Right cardiac atrium (tissue), 5 donors: Measurements from ENCODE around the gene DGCR2. TPM values are rescaled to one million over a fixed set of nuclear protein-coding genes. Genes with fewer than 3 reads are reported as not detected.
"Not testable (repeated sequence)": the region's sequence is repeated elsewhere in the genome, so short reads cannot be mapped to it uniquely, and the experiment has no call there.

Experiments used
- ATAC-seq, 2 donors: fragments of 200-7000 bp; cut with Tn5 transposase; one replicate each; pipeline versions ENCODE4 v1.8.0 to v1.9.1; 2020; ENCODE audit warnings: moderate library complexity in 2 of 2, mild to moderate bottlenecking in 1 of 2
- DNase-seq, 3 donors: peaks; one replicate each; pipeline ENCODE4 v3.0.0-alpha.2; 2020
- H3K27ac ChIP-seq: one replicate; pipeline ENCODE4 v1.5.1; 2013; ENCODE audit warnings: mild to moderate bottlenecking, low read length, control low read depth, moderate library complexity
- H3K27me3 ChIP-seq: one replicate; pipeline ENCODE4 v1.6.1; 2013; ENCODE audit not compliant: control insufficient read depth, insufficient read depth
- H3K4me1 ChIP-seq: one replicate; pipeline ENCODE4 v1.6.1; 2013; ENCODE audit warnings: low read length; ENCODE audit not compliant: control insufficient read depth, insufficient read depth
- H3K4me3 ChIP-seq: one replicate; pipeline ENCODE4 v1.5.1; 2013; ENCODE audit warnings: low read length, control low read depth
- H3K9me3 ChIP-seq: one replicate; pipeline ENCODE4 v1.6.1; 2013; ENCODE audit warnings: low read length; ENCODE audit not compliant: control insufficient read depth
- WGBS: extraction: QIAGEN DNeasy Blood & Tissue Kit; methylation state at CpG from one replicate; pipeline ENCODE4 v1.1.7; 2013; 5-methylcytosine and 5-hydroxymethylcytosine counted together
- intact Hi-C, 4 donors: fragments of 100-400 bp; cut with DNase I; formaldehyde crosslinking; loops; one replicate each; pipeline versions ENCODE4 v1.11.0 to v1.14.0; 2022 to 2023
- polyA plus RNA-seq: library from polyadenylated mRNA; stranded (reverse); fragments of 200-250 nt; gene quantifications from one replicate; pipeline ENCODE4 v1.2.3, GENCODE V29; 2013
- total RNA-seq, 4 donors: library from RNA; stranded (reverse); fragmentation: NEBNext Ultra II Directional; extraction: Animal tissue kit (Norgen Biotek cat#: 25700); gene quantifications; one replicate each; pipeline ENCODE4 v1.2.1, GENCODE V29; 2021
- donor health status: healthy with polysubstance abuse.
- donor health status: DM: no; HTN: yes; CAD: no.
- donor health status: DM: no; HTN: no; CAD: no.
- donor health status: DM: no; HTN: yes; CAD: no; lungs with severe emphysema.
- donor health status: DM: yes; HTN: yes; CAD: no.

Gene DGCR2
- total and polyA plus RNA-seq, 5 donors, result 28.9 to 38.8 (median 34.9) TPM

GRCh38 chr22:19072853-19073252, 49.4 kb downstream of the DGCR2 start:
- H3K9me3 ChIP-seq, H3K4me1 ChIP-seq, H3K27me3 ChIP-seq, intact Hi-C loops, DNase-seq, ATAC-seq, H3K4me3 ChIP-seq, H3K27ac ChIP-seq: not testable (repeated sequence)

- Histone ChIP-seq H3K4me1 (no peaks in the 10 kb centered on the region), H3K4me3 (no peak overlapping the region), H3K27me3 (no peaks in the 10 kb centered on the region), H3K9me3 (no peaks in the 10 kb centered on the region), H3K27ac (no peak overlapping the region)
- intact Hi-C loops, result no loop called here
- no peak for DNase-seq
- ATAC-seq, result no peak
- WGBS, result 60% methylated on average over 5 of the region's 5 CpGs
These were observed 51.6 kb downstream of the DGCR2 start for GRCh38 chr22:19070397-19071169.

GRCh38 chr22:19069451-19069850, 52.8 kb downstream of the DGCR2 start:
- H3K4me3 ChIP-seq, result no peak overlapping the region
- DNase-seq, result no peak
- ATAC-seq, result no peak
- no peaks in the 10 kb centered on the region for H3K9me3 ChIP-seq
- no peaks in the 10 kb centered on the region for H3K27me3 ChIP-seq
- no peaks in the 10 kb centered on the region for H3K4me1 ChIP-seq
- 97% methylated on average over 3 of the region's 3 CpGs for WGBS
- intact Hi-C loops, result no loop called here
- no peak overlapping the region for H3K27ac ChIP-seq

- intact Hi-C loops, result no loop called here
- 93% methylated on average over 5 of the region's 5 CpGs for WGBS
- Histone ChIP-seq H3K4me1 (no peaks in the 10 kb centered on the region), H3K27ac (no peak overlapping the region), H3K9me3 (no peaks in the 10 kb centered on the region), H3K27me3 (no peaks in the 10 kb centered on the region), H3K4me3 (no peak overlapping the region)
- DNase-seq (no peak), ATAC-seq (no peak)
These were observed 53.4 kb downstream of the DGCR2 start for GRCh38 chr22:19068784-19069271.

GRCh38 chr22:19067696-19068348, 54.4 kb downstream of the DGCR2 start:
- 92% methylated on average over 21 of the region's 21 CpGs for WGBS
- H3K4me1 ChIP-seq, result no peaks in the 10 kb centered on the region
- H3K27ac ChIP-seq, result no peak overlapping the region
- no peaks in the 10 kb centered on the region for H3K27me3 ChIP-seq
- no peak for DNase-seq
- ATAC-seq, result no peak
- no peaks in the 10 kb centered on the region for H3K9me3 ChIP-seq
- H3K4me3 ChIP-seq, result no peak overlapping the region
- intact Hi-C loops, result no loop called here

- Histone ChIP-seq H3K4me1 (no peaks in the 10 kb centered on the region), H3K27ac (no peak overlapping the region), H3K9me3 (no peaks in the 10 kb centered on the region), H3K4me3 (no peak overlapping the region), H3K27me3 (no peaks in the 10 kb centered on the region)
- DNase-seq (no peak), ATAC-seq (no peak)
- 95% methylated on average over 11 of the region's 11 CpGs for WGBS
- intact Hi-C loops, result no loop called here
These were observed 55.5 kb downstream of the DGCR2 start for GRCh38 chr22:19066531-19067271.

- Histone ChIP-seq H3K4me3 (no peak overlapping the region), H3K27ac (no peak overlapping the region), H3K4me1 (no peaks in the 10 kb centered on the region), H3K27me3 (no peaks in the 10 kb centered on the region), H3K9me3 (no peaks in the 10 kb centered on the region)
- 95% methylated on average over 5 of the region's 5 CpGs for WGBS
- intact Hi-C loops, result no loop called here
- DNase-seq, result no peak
- ATAC-seq, result no peak
These were observed 56.3 kb downstream of the DGCR2 start for GRCh38 chr22:19065929-19066328.

GRCh38 chr22:19065298-19065859, 56.8 kb downstream of the DGCR2 start:
- 90% methylated on average over 8 of the region's 8 CpGs for WGBS
- Histone ChIP-seq H3K4me1 (no peaks in the 10 kb centered on the region), H3K4me3 (no peak overlapping the region), H3K27ac (no peak overlapping the region), H3K9me3 (no peaks in the 10 kb centered on the region), H3K27me3 (no peaks in the 10 kb centered on the region)
- no peak for ATAC-seq
- no peak for DNase-seq
- intact Hi-C loops, result no loop called here

GRCh38 chr22:19064354-19065054, 57.7 kb downstream of the DGCR2 start:
- ATAC-seq (no peak), DNase-seq (no peak)
- Histone ChIP-seq H3K4me3 (no peak overlapping the region), H3K27ac (no peak overlapping the region), H3K4me1 (no peaks in the 10 kb centered on the region), H3K27me3 (no peaks in the 10 kb centered on the region), H3K9me3 (no peaks in the 10 kb centered on the region)
- 93% methylated on average over 19 of the region's 19 CpGs for WGBS
- intact Hi-C loops, result no loop called here

GRCh38 chr22:19063581-19064353, 58.4 kb downstream of the DGCR2 start:
- Histone ChIP-seq H3K27me3 (no peaks in the 10 kb centered on the region), H3K9me3 (no peaks in the 10 kb centered on the region), H3K27ac (no peak overlapping the region), H3K4me3 (no peak overlapping the region), H3K4me1 (no peaks in the 10 kb centered on the region)
- 77% methylated on average over 8 of the region's 8 CpGs for WGBS
- intact Hi-C loops, result no loop called here
- ATAC-seq (no peak), DNase-seq (no peak)
